ENCODE data around the gene TAF15.
A peak's percentile ranks its signal among the peaks of the same experiment; 100 is the strongest.

TAF15 gene

DNA sequence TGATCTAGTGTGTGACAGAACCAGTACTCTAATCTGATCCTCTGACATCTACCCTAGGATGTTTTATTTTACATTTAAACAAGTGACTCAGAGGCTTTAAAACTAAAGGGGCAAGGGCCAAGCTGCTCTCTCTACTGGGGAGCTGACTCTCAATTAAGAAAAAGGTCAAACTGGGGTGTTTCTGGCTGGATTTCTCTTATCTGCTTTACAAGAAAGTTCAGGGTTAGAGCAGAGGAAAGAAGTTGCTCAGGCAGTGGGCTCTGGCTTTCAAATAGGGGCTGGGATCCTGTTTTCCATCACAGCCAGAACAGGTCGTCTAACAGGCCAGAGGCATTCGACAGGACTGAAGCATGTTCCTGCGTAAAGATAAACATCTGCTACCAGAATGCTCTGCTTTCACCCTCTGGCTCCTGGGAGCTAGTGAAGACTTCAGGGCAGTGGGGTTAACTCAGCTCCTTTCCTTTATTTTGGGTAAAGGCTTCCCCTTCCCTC is 22.3 kb upstream of the TAF15 start:
- no peak overlapping the region for H3K4me3 ChIP-seq (ENCODE audit: low read depth, low read length)

GRCh38 chr17:35788477-35789368 is 20.6 kb upstream of the TAF15 start:
- H3K4me3 ChIP-seq (ENCODE audit: low read depth, low read length), result no peak overlapping the region

DNA sequence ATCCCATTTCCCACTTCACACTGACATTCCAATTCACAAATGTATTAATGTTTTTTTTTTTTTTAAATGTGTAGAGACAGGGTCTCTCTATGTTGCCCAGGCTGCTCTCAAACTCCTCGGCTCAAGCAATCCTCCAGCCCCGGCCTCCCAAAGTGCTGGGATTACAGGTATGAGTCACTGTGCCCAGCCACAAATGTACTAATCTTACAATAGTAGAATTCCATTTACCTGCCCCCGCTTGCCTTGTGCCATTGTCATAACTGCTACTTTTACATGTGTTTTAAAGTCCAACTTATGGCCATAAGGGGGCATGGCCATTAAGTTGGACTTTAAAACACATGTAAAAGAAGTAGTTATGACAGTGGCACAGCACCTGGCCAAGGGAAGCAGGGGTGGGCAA is 18.4 kb upstream of the TAF15 start:
- H3K4me3 ChIP-seq (ENCODE audit: low read depth, low read length), result no peak overlapping the region

GRCh38 chr17:35791681-35792350 is 17.5 kb upstream of the TAF15 start:
- no peak overlapping the region for H3K4me3 ChIP-seq (ENCODE audit: low read depth, low read length)

DNA sequence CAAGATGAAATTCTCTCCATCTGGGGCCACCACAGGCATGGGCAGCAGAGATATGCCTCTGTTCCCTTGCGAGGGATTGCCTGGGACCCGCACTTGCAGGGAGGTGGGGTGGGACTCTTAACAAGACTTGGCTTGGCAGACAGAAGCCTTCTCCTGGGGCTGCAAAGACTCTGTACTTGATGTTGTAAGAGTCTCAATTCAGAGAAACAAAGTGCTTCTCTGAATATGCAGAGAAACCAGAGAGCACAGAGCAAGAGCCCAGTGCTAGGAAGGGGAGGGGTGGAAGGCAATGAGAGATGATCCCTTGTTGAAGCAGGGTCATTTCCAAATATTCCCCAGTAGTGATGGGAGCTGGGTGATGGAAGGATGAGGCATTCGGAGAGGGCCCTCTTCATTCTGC is 16.0 kb upstream of the TAF15 start:
- H3K4me3 ChIP-seq (ENCODE audit: low read depth, low read length), result no peak overlapping the region

- peak within 1 kb of the TSS; percentile 45 for H3K4me3 ChIP-seq (ENCODE audit: low read depth, low read length)
Measured at GRCh38 chr17:35795007-35795870, 14.0 kb upstream of the TAF15 start, which contains the start of gene MMP28. TSS of gene MMP28 (minus strand) at chr17:35795641. CDS start at chr17:35795377, 264 bp downstream.

DNA sequence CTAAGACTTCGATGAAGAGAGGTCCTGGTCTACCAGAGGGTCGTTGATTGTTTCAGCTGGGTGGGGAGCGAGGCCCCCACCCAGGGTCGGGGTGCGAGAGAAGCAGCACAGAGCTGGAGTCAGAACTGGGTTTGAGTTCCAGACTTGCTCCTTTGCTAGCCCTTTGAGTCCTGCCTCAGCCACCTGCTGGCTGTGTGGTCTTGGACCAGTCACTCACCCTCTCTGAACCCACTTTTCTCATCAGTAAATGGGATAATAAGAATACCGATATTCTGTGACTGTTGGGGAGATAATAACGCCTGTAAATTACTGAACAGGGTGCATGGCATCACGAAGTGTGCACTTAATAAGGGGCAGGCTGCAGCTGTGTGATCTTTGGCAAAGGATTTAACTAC is 13.4 kb upstream of the TAF15 start:
- H3K4me3 ChIP-seq (ENCODE audit: low read depth, low read length), result no peak overlapping the region

DNA sequence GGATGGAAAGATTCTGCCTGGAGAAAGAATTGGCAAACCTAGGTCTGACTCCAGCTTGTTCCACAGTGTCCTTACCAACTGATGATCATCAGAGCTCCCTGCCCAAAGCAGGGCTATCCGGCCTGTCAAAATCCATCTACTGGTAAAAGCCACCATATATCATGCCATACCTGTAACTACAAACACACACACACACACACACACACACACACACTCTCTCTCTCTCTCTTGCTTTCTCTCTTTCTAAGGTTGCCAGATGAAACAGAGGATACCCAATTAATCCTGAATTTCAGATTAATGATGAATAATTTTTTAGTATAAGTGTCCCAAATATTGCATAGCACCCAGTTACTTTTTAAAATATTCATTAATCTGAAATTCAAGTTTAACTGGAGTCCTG is 12.3 kb upstream of the TAF15 start:
- no peak overlapping the region for H3K4me3 ChIP-seq (ENCODE audit: low read depth, low read length)

GRCh38 chr17:35797370-35797769 is 11.9 kb upstream of the TAF15 start:
- H3K4me3 ChIP-seq (ENCODE audit: low read depth, low read length), result no peak overlapping the region

- no peak overlapping the region for H3K4me3 ChIP-seq (ENCODE audit: low read depth, low read length)
Measured at GRCh38 chr17:35797918-35798317, 11.4 kb upstream of the TAF15 start.

GRCh38 chr17:35799942-35800341 is 9.3 kb upstream of the TAF15 start:
- H3K4me3 ChIP-seq (ENCODE audit: low read depth, low read length), result no peak overlapping the region

DNA sequence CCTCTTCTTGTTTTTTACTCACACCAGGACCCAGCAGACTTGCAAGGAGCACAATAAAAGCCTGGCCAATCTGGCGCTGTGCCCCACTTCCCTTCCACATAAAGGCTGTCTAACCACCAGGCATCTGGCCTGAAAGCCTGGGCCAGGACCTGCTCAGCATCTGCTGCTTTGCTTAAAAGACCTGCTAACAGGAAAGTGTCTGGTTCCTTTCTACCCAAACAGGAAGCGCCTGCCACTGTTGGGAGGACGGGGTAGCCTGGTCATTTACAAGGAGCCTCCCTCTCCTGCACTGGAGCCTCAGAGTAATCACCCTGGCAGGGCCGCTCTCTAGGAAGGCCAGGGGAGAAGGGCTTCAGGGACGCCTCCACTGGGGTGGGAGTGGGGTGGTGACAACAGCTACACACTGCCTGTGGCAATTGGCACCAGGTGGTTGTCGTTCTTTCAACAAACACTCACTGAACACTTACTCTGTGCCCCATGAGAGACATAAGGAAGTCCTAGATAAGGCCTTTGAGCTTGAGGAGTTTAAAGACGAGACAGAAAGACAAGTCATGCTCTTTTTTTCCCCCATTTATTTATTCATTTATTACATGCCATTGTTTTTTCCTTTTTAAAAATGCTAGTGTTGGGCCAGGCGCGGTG is 7.6 kb upstream of the TAF15 start:
- H3K4me3 ChIP-seq (ENCODE audit: low read depth, low read length), result no peak overlapping the region

DNA sequence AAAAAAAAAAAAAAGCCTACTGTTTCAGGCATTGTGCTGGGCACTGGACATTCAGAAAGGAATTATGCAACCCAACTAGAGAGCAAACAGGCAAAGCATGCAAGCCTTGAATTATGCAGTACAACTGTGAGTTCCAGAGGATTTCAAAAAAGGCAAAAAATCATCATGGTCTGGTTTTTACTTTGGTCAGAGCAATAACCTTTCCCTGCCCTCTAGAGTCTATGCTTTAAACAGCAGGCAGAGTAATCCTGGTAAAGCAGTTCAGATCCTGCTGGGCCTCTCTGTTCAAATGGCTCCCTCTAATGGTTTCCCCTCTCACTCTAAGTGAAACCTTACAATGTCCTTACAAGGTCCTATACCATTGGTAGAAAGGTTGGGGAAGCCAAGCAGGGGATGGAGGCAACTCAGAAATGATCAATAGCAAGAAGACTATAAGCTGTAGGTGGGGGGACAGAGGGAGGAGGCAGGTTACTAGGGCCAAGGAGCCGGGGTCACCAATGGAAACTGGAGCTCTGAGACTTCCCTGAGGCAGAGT is 4.6 kb upstream of the TAF15 start:
- H3K4me3 ChIP-seq (ENCODE audit: low read depth, low read length), result no peak overlapping the region

DNA sequence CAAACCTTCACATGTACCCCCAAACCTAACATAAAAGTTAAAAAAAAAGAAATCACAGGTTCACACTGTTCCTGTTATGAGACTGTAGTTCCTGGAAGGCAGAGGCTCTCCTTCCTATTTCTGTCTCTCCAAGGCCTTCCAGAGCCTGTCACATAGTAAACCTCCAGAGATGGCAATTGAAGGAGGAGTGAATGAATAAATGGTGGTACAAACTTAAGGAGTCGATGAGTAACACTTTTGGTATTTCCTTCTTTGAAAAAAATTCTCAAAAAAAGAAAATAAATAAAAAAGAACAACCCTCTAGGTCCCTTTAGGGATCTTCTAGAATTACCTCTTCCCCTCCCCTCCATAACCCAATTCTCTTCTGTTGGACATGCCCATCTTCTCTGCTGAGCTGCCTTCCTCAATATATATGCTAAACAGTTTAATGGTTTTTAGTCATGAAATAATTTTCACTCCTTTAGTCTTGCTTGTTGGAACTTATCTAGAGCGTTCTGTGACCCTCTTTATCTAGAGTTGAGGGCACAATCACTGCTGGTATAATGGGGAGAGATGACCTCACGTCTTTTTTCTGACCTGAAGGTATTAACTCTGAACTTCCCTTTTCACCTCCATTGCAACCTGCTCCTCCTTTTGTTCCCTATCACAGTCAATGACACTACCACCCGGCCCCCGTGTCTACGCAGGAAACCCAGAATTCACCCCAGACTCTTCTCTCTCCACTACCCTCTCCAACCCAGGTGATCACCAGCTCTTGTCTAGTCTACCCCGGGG is 1.7 kb upstream of the TAF15 start:
- H3K4me3 ChIP-seq (ENCODE audit: low read depth, low read length), result no peak overlapping the region

- H3K4me3 ChIP-seq (ENCODE audit: low read depth, low read length), result peak overlapping the region; percentile 99
Measured at GRCh38 chr17:35808240-35808961, 883 bp upstream of the TAF15 start.

DNA sequence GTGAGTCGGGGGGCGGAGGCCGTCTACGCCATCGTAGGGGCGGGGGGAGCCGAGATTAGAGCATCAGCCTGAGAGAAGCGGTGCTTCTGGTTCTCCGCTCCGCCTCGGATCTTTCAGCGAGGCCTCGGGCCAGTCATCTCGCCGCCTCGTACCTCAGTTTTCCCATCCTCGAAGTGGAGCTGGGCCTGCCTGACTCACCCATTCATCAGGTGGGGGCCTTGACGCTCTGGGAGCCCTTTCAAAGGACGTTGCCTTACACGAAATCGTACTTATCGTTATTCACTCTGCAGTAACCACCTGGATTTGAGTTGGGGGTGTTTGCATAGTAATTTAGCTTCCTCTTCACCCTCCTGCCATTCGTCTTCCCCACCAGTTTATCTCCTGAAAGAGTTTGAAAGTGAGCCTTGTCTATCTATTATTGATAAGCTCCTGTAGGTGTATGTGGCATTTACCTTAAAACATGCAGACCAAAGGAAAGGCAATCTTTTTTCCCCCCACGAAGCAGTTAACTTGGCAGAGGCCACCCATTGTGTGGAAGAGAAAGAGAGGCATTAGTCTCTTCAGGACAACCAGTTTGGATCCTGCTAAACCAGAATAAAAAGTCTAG is 674 bp downstream of the TAF15 start:
- H3K4me3 ChIP-seq (ENCODE audit: low read depth, low read length), result peak overlapping the region; percentile 99

DNA sequence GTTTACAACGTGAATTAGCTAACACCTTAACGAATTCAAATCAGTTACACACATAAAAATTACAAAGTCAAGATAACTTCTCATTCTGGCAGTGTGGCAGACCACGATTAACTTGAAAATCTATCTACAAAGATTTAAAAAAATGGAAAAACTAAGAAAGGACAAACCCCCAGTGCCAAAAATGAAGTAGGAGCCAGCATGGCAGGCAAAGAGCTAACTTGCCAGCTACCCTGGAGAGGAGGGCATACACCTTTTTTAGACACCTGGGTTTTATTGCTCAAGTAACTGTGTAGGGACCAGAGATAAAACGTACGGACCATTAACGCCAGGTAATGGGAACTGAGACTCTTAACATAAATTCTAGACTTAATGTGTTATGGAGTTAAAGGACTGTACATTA is 2.5 kb downstream of the TAF15 start:
- no peak overlapping the region for H3K4me3 ChIP-seq (ENCODE audit: low read depth, low read length)

DNA sequence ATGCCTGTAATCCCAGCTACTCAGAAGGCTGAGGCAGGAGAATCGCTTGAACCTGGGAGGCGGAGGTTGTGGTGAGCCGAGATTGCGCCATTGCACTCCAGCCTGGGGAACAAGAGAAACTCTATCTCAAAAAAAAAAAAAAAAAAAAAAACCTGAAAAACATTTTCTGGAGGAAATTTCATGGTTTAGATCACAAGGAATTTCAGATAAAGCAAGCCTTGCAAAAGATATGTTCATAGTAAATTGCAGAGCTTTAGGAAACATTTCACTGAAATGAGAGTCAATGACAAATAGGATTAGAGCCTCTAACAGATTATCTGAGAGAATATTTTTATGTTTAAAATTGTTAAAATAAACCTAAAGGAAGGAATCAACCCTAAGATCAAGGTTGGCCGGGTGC is 3.2 kb downstream of the TAF15 start:
- no peak overlapping the region for H3K4me3 ChIP-seq (ENCODE audit: low read depth, low read length)

GRCh38 chr17:35816723-35817122 is 7.4 kb downstream of the TAF15 start:
- H3K4me3 ChIP-seq (ENCODE audit: low read depth, low read length), result no peak overlapping the region

All from iPS-11a (cell line).